ENCODE measurements around the gene ATP2B2.
"Not testable (repeated sequence)": the region's sequence is repeated elsewhere in the genome, so short reads cannot be mapped to it uniquely, and the experiment has no call there.

The ATP2B2 gene

DNA sequence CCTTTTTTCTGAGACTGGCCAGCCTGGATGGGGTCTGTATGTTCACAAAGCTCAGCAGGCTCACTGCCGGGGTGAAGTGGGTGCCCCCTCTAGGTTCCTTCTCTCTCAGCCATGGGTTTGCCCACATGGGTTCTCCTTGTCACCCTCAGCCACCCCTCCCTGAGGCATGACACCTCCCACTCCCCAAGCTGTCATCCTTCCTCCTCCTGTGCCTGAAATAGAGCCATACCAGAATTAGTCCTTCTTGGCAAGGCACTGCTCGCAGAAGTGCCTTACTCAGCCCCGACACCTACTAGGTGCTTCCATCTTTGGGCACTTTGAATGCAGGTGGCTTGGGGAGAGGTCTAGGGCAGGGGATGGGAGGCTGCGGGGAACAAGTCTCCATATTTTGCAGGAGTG is 121.5 kb downstream of the ATP2B2 start (continued):
- TF ChIP-seq, protein P1, sequence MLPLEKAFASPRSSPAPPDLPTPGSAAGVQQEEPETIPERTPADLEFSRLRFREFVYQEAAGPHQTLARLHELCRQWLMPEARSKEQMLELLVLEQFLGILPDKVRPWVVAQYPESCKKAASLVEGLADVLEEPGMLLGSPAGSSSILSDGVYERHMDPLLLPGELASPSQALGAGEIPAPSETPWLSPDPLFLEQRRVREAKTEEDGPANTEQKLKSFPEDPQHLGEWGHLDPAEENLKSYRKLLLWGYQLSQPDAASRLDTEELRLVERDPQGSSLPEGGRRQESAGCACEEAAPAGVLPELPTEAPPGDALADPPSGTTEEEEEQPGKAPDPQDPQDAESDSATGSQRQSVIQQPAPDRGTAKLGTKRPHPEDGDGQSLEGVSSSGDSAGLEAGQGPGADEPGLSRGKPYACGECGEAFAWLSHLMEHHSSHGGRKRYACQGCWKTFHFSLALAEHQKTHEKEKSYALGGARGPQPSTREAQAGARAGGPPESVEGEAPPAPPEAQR (tag by site-specific recombination; IDR thresholded peaks at IDR 0.05): no peak
- TF ChIP-seq ZBTB21 (tag by site-specific recombination; IDR thresholded peaks at IDR 0.05) (no peak), ZNF274 (IDR thresholded peaks at IDR 0.05; ENCODE audit: low read length) (no peak), ZNF274 (tag by site-specific recombination; IDR thresholded peaks at IDR 0.05; ENCODE audit: borderline replicate concordance) (no peak), ZBTB8A (tag by site-specific recombination; IDR thresholded peaks at IDR 0.05) (no peak), KLF1 (tag by site-specific recombination; IDR thresholded peaks at IDR 0.05) (no peak)

DNA sequence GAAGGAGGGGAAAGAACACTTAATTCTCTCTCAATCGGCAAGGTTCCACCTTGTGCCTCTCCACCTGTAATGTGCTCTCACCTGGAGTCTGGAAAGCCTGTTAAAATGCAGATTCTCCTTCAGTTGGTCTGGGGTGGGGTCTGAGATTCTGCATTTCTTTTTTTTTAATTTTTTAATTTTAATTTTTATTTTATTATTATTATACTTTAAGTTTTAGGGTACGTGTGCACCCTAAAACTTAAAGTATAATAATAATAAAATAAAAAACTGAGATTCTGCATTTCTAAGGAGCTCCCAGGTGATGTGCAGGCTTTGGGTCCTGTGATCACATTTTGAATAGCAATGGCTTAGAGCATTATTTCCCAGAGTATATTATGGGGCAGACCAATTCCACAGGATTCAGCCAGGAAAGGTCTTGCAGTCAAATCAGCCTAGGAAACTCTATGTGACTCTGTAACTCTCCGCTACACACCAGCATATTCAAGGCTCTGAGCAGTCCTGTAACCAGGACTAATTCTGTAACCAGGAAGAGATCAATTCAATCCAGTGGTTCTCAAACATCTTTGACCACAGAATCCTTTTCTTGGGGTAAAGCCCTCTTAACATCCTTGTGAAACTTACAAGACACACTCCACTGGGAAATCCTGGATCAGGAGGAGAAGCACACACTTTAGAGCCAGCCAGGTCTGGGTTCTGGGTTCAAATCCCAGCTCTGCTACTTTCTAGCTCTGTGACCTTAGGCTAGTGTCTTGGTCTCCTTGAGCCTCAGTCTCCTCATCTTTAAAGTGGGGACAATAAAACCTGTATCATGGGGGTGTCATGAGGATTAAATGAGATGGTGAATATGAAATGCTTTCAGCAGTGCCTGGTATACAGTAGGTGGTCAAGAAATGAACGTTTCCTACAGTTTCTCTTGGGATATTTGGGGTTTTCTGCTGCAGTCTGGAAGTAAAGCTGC is 122.2 kb downstream of the ATP2B2 start:
- no peaks in the 10 kb centered on the region for H3K9me3 ChIP-seq (ENCODE audit: control insufficient read depth, insufficient read depth, low read depth, low read length)
- H3K36me3 ChIP-seq (ENCODE audit: control insufficient read depth in 2 of 2, insufficient read depth in 1 of 2, low read length in 2 of 2): no peaks in the 10 kb centered on the region
- H3K4me1 ChIP-seq (ENCODE audit: control insufficient read depth, insufficient read depth, low read length): no peaks in the 10 kb centered on the region
- ChIA-PET POLR2A (no interaction called here), CTCF (no interaction called here)
- no peak overlapping the region for H3K4me3 ChIP-seq (ENCODE audit: low read depth, low read length)
- TF ChIP-seq ZNF580 (tag by site-specific recombination; IDR thresholded peaks at IDR 0.05) (no peak), ZNF239 (tag by site-specific recombination; IDR thresholded peaks at IDR 0.05) (peak; percentile 76; the same call in 1 of the 2 replicates)
- H3K27ac ChIP-seq (ENCODE audit: extremely low read depth, low read depth, low read length): no peak overlapping the region

- POLR2A ChIA-PET; H3K9me3 ChIP-seq (ENCODE audit: control insufficient read depth, insufficient read depth, low read depth, low read length); CTCF ChIA-PET; H3K36me3 ChIP-seq (ENCODE audit: control insufficient read depth in 2 of 2, insufficient read depth in 1 of 2, low read length in 2 of 2); H3K4me3 ChIP-seq (ENCODE audit: low read depth, low read length); H3K27ac ChIP-seq (ENCODE audit: extremely low read depth, low read depth, low read length); H3K4me1 ChIP-seq (ENCODE audit: control insufficient read depth, insufficient read depth, low read length): not testable (repeated sequence)
- TF ChIP-seq GLIS1 (tag by site-specific recombination; IDR thresholded peaks at IDR 0.05) (peak; percentile 20; the same call in 1 of the 2 replicates), GFI1B (tag by site-specific recombination; IDR thresholded peaks at IDR 0.05) (peak; percentile 61; the same call in 1 of the 2 replicates), SP7 (tag by site-specific recombination; IDR thresholded peaks at IDR 0.05) (peak; percentile 98), ZBTB20 (tag by site-specific recombination; IDR thresholded peaks at IDR 0.05) (peak; percentile 43; the same call in 1 of the 2 replicates), ZNF629 (tag by site-specific recombination; IDR thresholded peaks at IDR 0.05) (0 out of 2 replicates have a peak, but pooled peaks have one; percentile 17)
Observed at GRCh38 chr3:10382445-10382844, 122.9 kb downstream of the ATP2B2 start.

DNA sequence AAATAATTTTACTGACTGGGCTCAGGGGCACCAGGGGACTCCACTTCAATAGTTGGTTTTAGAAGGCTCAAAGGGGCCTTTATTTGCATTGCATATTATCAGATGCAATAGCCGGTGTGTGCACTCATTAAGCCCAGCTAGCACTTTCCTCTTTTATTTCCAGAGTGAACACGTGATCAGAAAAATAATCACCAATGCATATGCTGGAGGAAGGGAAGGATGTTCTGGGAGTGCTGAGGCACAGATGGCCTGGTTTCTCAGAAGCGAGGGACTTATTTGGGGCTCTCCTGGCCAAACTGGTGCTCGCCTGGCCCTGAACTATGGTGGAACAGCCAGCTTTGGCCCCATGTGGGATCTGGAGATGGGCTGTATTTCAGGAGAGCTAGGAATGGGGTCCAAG is 124.0 kb downstream of the ATP2B2 start:
- POLR2A ChIA-PET: interaction anchor here (0.6 kb wide), 1 partner anchor 17 kb away, joined by 3 read pairs; no protein-coding TSS in a partner anchor
- no peak overlapping the region for H3K27ac ChIP-seq (ENCODE audit: extremely low read depth, low read depth, low read length)
- no peaks in the 10 kb centered on the region for H3K4me1 ChIP-seq (ENCODE audit: control insufficient read depth, insufficient read depth, low read length)
- H3K4me3 ChIP-seq (ENCODE audit: low read depth, low read length): no peak overlapping the region
- H3K9me3 ChIP-seq (ENCODE audit: control insufficient read depth, insufficient read depth, low read depth, low read length): no peaks in the 10 kb centered on the region
- CTCF ChIA-PET: no interaction called here
- no peaks in the 10 kb centered on the region for H3K36me3 ChIP-seq (ENCODE audit: control insufficient read depth in 2 of 2, insufficient read depth in 1 of 2, low read length in 2 of 2)
- no peak for TF ChIP-seq ZNF175 (tag by site-specific recombination; IDR thresholded peaks at IDR 0.05)
- no peak for TF ChIP-seq BCL11B (tag by site-specific recombination; IDR thresholded peaks at IDR 0.05; ENCODE audit: low read depth)
- TF ChIP-seq, protein P2, sequence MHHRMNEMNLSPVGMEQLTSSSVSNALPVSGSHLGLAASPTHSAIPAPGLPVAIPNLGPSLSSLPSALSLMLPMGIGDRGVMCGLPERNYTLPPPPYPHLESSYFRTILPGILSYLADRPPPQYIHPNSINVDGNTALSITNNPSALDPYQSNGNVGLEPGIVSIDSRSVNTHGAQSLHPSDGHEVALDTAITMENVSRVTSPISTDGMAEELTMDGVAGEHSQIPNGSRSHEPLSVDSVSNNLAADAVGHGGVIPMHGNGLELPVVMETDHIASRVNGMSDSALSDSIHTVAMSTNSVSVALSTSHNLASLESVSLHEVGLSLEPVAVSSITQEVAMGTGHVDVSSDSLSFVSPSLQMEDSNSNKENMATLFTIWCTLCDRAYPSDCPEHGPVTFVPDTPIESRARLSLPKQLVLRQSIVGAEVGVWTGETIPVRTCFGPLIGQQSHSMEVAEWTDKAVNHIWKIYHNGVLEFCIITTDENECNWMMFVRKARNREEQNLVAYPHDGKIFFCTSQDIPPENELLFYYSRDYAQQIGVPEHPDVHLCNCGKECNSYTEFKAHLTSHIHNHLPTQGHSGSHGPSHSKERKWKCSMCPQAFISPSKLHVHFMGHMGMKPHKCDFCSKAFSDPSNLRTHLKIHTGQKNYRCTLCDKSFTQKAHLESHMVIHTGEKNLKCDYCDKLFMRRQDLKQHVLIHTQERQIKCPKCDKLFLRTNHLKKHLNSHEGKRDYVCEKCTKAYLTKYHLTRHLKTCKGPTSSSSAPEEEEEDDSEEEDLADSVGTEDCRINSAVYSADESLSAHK (tag by site-specific recombination; IDR thresholded peaks at IDR 0.05): no peak
- no peak for TF ChIP-seq ZNF664 (tag by site-specific recombination; IDR thresholded peaks at IDR 0.05)
- TF ChIP-seq, protein P3, sequence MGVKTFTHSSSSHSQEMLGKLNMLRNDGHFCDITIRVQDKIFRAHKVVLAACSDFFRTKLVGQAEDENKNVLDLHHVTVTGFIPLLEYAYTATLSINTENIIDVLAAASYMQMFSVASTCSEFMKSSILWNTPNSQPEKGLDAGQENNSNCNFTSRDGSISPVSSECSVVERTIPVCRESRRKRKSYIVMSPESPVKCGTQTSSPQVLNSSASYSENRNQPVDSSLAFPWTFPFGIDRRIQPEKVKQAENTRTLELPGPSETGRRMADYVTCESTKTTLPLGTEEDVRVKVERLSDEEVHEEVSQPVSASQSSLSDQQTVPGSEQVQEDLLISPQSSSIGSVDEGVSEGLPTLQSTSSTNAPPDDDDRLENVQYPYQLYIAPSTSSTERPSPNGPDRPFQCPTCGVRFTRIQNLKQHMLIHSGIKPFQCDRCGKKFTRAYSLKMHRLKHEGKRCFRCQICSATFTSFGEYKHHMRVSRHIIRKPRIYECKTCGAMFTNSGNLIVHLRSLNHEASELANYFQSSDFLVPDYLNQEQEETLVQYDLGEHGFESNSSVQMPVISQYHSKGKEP (tag by site-specific recombination; IDR thresholded peaks at IDR 0.05): no peak
- TF ChIP-seq SALL2 (tag by site-specific recombination; IDR thresholded peaks at IDR 0.05; ENCODE audit: borderline replicate concordance): no peak
- no peak for TF ChIP-seq ZNF394 (tag by site-specific recombination; IDR thresholded peaks at IDR 0.05; ENCODE audit: borderline replicate concordance)
- no peak for TF ChIP-seq ZFP37 (tag by site-specific recombination; IDR thresholded peaks at IDR 0.05)
- no peak for TF ChIP-seq ZNF133 (tag by site-specific recombination; IDR thresholded peaks at IDR 0.05)
- no peak for TF ChIP-seq ZNF248 (tag by site-specific recombination; IDR thresholded peaks at IDR 0.05)
